IPS-15b (cell line): Measurements from ENCODE around the gene KCNF1.

Experiments
- H3K27me3 ChIP-seq: one replicate; pipeline ENCODE4 v1.6.1; 2013; ENCODE audit warnings: low read length; ENCODE audit not compliant: control insufficient read depth, insufficient read depth
- H3K36me3 ChIP-seq: one replicate; pipeline ENCODE4 v1.6.1; 2013; ENCODE audit warnings: low read length; ENCODE audit not compliant: control insufficient read depth, insufficient read depth
- H3K4me1 ChIP-seq: one replicate; pipeline ENCODE4 v1.6.1; 2013; ENCODE audit warnings: mild to moderate bottlenecking, low read length; ENCODE audit not compliant: control insufficient read depth, insufficient read depth
- H3K4me3 ChIP-seq: one replicate; pipeline ENCODE4 v1.5.1; 2013; ENCODE audit warnings: low read depth, low read length
- H3K9ac ChIP-seq: one replicate; pipeline ENCODE4 v1.6.1; 2013; ENCODE audit warnings: low read depth, mild to moderate bottlenecking, low read length
- H3K9me3 ChIP-seq: one replicate; pipeline ENCODE4 v1.6.1; 2013; ENCODE audit warnings: mild to moderate bottlenecking, low read length; ENCODE audit not compliant: control insufficient read depth, insufficient read depth

Gene KCNF1

DNA sequence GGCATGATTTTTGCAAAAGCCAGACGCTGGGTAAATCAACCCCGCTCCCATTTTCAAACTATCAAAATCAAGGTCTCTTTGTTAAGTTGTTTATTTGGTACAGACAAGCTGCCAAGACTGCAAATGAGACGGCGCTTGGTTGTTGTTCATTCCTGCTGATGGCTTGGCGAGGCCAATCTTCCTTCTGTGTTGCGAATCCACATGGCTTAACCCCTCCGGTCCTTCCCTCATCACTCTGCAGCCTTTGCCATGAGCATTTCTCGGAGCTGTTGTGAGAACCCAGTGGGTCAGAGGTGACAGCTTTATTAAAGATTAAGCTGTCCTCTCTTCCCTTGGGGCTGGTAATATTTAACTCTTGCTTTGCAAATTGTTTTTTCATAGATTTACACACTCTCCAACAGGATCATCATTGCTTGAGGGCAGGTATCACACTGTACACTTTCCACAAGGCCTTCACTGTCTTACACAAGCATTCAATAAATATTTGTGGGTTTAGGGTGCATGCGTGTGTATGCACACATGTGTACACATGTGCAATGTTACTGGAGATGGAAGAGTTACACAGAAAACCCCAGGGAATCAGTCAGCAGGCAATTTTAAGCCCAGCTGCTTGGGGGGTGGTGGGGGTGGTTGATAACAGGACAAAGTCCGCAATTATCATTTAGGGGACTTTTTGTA, 27.8 kb upstream of the KCNF1 start:
- H3K9me3 ChIP-seq, result no peaks in the 10 kb centered on the region
- no peaks in the 10 kb centered on the region for H3K27me3 ChIP-seq
- H3K36me3 ChIP-seq, result no peaks in the 10 kb centered on the region
- H3K9ac ChIP-seq, result no peak overlapping the region
- no peak overlapping the region for H3K4me3 ChIP-seq
- peaks cover 8% of the 10 kb centered on the region for H3K4me1 ChIP-seq

DNA sequence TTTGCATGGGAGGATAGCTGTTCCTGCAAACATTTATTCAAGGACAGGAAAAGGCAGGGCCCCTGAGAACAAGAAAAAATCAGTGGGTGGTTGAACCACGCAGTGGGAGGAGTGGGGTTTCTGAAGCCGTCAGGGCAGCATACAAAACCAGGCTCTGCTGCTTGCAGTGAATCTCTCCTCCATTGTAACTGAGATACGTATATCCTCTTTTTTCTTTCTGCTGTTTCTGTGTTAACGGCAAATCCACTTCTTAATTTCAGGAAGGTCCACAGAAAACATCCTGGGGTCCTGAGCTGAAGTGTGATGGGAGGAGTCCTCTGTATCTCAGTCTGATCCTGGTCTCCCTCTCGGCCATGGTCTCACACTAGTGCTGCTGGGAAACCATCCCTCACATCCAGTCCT, 27.2 kb upstream of the KCNF1 start:
- Histone ChIP-seq H3K9me3 (no peaks in the 10 kb centered on the region), H3K36me3 (no peaks in the 10 kb centered on the region), H3K9ac (no peak overlapping the region), H3K27me3 (no peaks in the 10 kb centered on the region), H3K4me1 (peaks cover 8% of the 10 kb centered on the region), H3K4me3 (no peak overlapping the region)

DNA sequence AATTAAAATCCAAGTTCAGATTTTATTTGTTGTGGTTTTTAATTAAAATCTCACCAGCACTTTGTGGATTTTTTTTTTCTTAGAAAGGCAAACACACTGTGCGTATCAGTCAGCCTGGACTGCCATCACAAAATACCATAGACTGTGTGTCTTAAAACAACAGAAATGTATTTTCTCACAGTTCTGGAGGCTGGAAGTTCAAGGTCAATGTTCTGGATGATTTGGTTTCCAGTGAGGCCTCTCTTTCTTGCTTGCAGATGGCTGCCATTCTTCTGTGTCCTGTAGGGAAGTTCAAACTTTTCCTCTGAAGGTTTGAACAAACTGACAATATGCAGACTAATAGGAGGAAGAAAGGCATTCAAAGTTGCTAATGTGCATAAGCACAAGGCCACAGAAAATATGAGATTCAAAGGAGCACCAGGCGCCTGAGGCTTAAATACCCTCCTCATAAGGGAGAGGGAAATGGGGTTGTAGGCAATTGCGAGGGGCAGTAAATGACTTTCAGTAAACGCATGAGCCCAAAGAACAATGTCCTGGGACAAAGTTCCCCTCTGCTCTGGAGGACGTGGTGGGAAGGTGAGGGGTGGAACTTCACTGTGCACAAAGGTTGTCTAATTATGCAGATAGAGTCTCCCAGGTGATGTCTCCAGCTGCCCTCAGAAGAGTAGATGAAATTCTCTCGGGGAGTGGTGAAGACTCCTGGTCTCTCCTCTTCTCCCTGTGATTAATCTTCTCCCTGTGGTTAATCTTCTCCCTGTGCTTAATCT, 26.5 kb upstream of the KCNF1 start:
- Histone ChIP-seq H3K36me3 (no peaks in the 10 kb centered on the region), H3K4me3 (no peak overlapping the region), H3K9ac (no peak overlapping the region), H3K27me3 (no peaks in the 10 kb centered on the region), H3K4me1 (peaks cover 8% of the 10 kb centered on the region), H3K9me3 (no peaks in the 10 kb centered on the region)

DNA sequence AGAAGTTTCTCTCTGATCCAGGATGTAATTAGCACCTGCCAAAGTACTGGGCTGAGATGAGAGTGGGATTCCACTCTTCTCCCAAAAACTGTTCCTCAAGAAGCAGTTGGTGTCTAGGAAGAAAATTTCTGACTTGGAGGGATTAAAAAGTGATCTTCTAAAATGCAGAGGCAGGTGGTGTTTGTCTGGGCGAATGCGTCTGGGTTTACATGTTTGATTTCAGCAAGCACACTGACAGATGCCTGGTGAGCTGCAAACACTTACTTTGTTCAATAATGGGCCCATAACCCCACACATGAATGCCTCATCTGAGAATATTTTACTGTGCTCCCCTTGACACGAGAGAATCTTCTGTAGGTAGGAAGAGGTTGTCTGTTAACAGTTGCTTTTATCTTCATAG, 24.3 kb upstream of the KCNF1 start:
- no peaks in the 10 kb centered on the region for H3K27me3 ChIP-seq
- no peaks in the 10 kb centered on the region for H3K9me3 ChIP-seq
- no peak overlapping the region for H3K9ac ChIP-seq
- no peaks in the 10 kb centered on the region for H3K36me3 ChIP-seq
- H3K4me3 ChIP-seq, result no peak overlapping the region
- H3K4me1 ChIP-seq, result peaks cover 8% of the 10 kb centered on the region

DNA sequence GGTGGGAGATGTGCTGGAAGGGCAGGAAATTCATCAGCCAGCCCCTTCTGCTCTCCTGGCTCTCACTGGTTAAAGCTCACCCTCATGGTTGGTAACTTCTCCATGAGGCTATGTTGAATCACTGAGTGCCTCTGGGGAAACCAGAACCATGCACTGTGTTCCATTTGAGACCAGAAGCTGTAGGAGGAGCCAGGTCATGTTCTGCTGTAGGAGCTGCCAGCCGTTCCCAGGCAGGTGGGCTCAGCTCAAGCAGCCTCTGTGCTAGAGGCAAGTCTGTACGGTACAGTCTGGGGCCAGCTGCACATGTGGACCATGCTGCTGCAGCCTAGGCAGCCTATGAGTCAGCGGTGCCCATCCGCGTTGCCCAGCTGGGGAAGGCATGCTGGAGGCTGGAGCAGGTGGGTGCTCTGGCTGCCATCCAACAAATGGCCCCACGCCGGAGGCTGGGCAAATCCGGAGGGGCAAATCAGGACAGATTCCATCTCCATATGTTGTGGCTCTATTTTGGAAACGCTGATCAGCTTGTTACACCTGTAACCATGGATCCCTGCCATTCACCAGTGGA, 22.0 kb upstream of the KCNF1 start:
- Histone ChIP-seq H3K36me3 (no peaks in the 10 kb centered on the region), H3K4me3 (no peak overlapping the region), H3K27me3 (no peaks in the 10 kb centered on the region), H3K9me3 (no peaks in the 10 kb centered on the region), H3K4me1 (no peaks in the 10 kb centered on the region), H3K9ac (no peak overlapping the region)

DNA sequence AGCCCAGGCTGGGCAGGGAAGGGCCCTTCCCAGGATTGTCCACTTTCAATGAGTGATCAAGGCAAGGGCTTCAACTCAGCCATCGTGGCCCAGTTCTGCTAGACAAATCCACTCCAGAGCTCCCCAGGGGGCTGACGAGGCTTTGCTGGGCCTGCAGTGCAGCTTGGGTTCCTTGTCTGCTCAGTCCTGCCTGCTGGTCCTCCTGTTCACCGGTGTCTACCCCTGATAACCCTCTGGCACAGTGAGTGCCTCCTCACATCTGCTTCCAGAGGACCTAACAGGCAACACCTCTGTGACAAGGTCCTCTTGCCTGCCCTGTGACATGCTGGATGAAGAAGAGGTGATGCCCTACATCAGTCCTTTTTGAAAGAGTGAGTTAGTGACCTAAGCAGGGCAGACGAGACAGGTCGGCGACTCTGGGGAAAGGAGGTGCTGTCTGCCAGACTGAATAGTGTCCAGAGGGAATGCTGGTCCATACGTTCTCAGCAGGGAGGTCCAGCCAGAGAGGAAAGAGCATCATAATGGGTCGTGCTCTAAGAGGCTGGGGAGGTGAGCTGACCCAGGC, 20.9 kb upstream of the KCNF1 start:
- Histone ChIP-seq H3K36me3 (no peaks in the 10 kb centered on the region), H3K27me3 (no peaks in the 10 kb centered on the region), H3K9ac (no peak overlapping the region), H3K9me3 (no peaks in the 10 kb centered on the region), H3K4me1 (no peaks in the 10 kb centered on the region), H3K4me3 (no peak overlapping the region)

DNA sequence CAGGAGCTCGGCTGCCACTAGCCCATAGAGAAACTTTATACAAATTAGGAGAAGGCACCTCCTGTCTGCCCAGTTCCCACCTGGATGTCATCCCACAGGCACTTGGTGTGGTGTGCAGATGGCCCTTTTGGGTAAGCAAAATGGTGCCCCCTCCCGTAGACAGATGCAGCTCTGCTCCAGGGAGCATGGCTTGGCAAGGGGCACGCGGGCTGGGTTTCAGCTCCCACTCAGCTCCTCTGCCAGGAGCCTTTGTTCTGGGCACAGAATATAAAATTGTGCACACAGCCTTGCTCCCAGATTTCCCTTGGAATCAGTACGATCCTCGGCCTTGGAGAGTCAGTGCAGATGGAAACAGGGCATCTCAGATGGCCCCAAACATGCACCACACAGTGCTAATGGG, 20.3 kb upstream of the KCNF1 start:
- Histone ChIP-seq H3K9ac (no peak overlapping the region), H3K36me3 (no peaks in the 10 kb centered on the region), H3K4me1 (no peaks in the 10 kb centered on the region), H3K27me3 (no peaks in the 10 kb centered on the region), H3K4me3 (no peak overlapping the region), H3K9me3 (no peaks in the 10 kb centered on the region)

DNA sequence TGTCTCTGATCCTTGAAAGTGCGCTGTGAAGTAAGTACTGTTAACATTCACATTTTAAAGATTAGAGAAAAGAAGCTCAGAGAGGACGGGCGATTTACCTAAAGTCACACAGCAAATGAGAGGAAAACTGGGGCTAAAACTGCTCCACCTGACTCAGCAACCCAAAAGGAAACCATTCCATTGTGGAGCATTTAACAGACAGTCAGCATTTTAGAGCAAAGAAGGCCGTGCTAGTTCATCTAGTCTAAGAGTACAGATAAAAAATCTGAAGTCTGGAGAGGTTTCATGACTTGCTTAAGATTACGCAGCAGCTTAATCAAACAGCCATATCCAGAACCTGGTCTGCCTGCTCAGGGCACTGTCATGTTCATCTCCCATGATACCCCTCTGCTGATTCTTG, 19.9 kb upstream of the KCNF1 start:
- Histone ChIP-seq H3K36me3 (no peaks in the 10 kb centered on the region), H3K27me3 (no peaks in the 10 kb centered on the region), H3K4me1 (no peaks in the 10 kb centered on the region), H3K9me3 (no peaks in the 10 kb centered on the region), H3K9ac (no peak overlapping the region), H3K4me3 (no peak overlapping the region)

DNA sequence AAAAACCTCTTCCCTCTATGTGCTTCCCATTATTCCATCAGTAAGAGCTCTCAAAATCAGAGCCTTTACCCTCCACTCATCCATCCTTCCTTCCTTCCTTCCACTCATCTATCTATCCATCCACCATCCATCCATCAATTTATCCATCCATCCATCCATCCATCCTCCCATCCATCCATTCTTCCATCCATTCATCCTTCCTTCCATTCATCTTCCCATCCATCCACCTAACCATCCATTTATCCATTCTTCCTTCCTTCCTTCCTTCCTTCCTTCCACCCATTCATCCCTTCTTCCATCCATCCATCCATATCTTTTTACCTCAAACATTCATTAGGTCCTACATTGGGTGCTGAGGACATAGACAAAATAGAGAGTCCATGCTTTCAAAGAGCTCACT, 19.4 kb upstream of the KCNF1 start:
- Histone ChIP-seq H3K9ac (no peak overlapping the region), H3K9me3 (no peaks in the 10 kb centered on the region), H3K4me1 (no peaks in the 10 kb centered on the region), H3K4me3 (no peak overlapping the region), H3K27me3 (no peaks in the 10 kb centered on the region), H3K36me3 (no peaks in the 10 kb centered on the region)

DNA sequence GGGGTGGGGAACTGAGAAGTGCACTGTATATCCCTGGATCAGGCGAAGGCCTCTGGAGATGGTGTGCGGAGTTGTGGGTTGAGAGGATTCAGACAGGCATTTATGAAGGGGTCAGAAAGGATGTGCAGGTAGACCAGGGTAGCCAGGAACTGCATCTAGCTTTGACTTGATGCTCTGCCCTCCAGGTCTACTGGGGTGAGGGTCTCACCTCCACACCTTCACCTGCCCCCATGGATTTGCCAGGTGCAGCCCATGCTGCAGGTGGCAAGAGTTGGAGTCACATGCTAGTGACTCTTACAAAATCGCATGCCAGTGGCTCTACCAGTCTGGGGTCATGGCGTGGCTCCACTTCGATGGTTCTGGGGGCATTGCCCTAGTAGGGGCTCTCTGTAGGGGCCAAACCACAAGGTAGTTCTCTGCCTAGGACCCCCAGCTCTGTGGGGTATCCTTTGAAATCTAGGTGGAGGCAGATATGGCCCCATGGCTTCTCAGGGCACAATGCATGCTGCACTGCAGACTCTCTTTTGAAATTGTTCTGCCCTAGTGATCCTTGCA, 18.9 kb upstream of the KCNF1 start:
- H3K27me3 ChIP-seq, result no peaks in the 10 kb centered on the region
- H3K4me1 ChIP-seq, result no peaks in the 10 kb centered on the region

DNA sequence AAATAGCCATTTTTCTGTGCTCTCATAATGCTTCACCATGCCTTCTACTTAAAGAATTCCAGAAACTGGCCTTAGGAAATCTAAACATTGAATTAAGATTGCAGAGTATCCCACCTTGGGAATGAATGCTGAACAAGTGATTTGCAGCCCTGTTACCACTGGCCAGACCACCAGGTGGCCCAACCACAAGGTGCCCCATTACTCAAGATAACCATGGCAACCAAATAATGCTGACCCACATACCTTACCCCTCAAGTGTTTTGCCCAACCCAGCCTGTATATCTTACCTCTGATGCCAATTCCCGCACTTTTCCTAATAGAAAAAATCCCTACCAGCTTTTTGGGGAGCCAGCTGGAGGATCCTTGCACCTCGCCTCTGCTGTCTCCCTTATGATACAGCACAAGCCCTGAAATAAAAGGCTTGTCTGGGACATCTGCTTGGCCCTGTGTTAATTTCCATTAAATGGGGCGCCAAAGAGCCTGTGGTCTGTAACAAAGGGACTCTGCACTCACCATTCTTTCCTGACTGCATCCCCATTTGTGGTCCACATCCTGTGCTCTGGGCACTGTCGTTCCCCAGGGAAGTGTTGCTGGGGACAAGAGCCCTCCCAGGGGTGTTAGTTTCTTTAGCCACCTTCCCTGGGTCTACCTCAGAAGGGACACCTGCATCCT, 17.3 kb upstream of the KCNF1 start:
- Histone ChIP-seq H3K4me1 (no peaks in the 10 kb centered on the region), H3K9ac (no peak overlapping the region), H3K9me3 (no peaks in the 10 kb centered on the region), H3K4me3 (no peak overlapping the region), H3K36me3 (no peaks in the 10 kb centered on the region), H3K27me3 (no peaks in the 10 kb centered on the region)

More for the DNA sequence above, 18.9 kb upstream of the KCNF1 start:
- Histone ChIP-seq H3K9ac (no peak overlapping the region), H3K9me3 (no peaks in the 10 kb centered on the region), H3K36me3 (no peaks in the 10 kb centered on the region), H3K4me3 (no peak overlapping the region)
